Kidney epithelial cell (primary cell): ENCODE measurements around the gene PANX1. TPM values are rescaled to one million over a fixed set of nuclear protein-coding genes. Genes with fewer than 3 reads are reported as not detected.

Source experiments
- DNase-seq: peaks from one replicate; pipeline ENCODE4 v3.0.0-alpha.2; 2010; ENCODE audit warnings: low read depth
- H3K27me3 ChIP-seq: 2 replicates; pipeline ENCODE4 v1.6.0; 2011; ENCODE audit warnings: low read length; ENCODE audit not compliant: control insufficient read depth, insufficient read depth
- H3K36me3 ChIP-seq: 2 replicates; pipeline ENCODE4 v1.5.1; 2011; ENCODE audit warnings: low read length; ENCODE audit not compliant: control insufficient read depth, insufficient read depth
- H3K4me3 ChIP-seq: 2 replicates; pipeline ENCODE4 v1.5.1; 2011; ENCODE audit warnings: low read depth, mild to moderate bottlenecking, control low read depth, low read length
- CTCF ChIP-seq: IDR thresholded peaks from 2 replicates; pipeline ENCODE4 v1.5.1; 2011; ENCODE audit warnings: mild to moderate bottlenecking, moderate library complexity, low read length, control low read depth, inconsistent platforms; ENCODE audit not compliant: insufficient read depth, poor library complexity, severe bottlenecking
- total RNA-seq: library from RNA; depleted of rRNA; stranded (reverse); fragments of >200 nt; gene quantifications from 2 replicates; pipeline ENCODE4 v1.2.3, GENCODE V29; 2015

Gene PANX1
- total RNA-seq, 1 donor from 2014 or later = 60.5 TPM

GRCh38 chr11:94184846-94185245 lies 56.2 kb downstream of the PANX1 start:
- TF ChIP-seq CTCF = no peak
- Histone ChIP-seq H3K27me3 (no peaks in the 10 kb centered on the region), H3K36me3 (no peaks in the 10 kb centered on the region), H3K4me3 (no peak overlapping the region)
- no peak for DNase-seq

- H3K4me3 ChIP-seq = no peak overlapping the region
- no peaks in the 10 kb centered on the region for H3K27me3 ChIP-seq
- no peak for DNase-seq
- TF ChIP-seq CTCF = no peak
- no peaks in the 10 kb centered on the region for H3K36me3 ChIP-seq
These were observed 56.9 kb downstream of the PANX1 start for GRCh38 chr11:94185416-94186084.

GRCh38 chr11:94186342-94187203 lies 57.9 kb downstream of the PANX1 start:
- H3K4me3 ChIP-seq = no peak overlapping the region
- no peak for TF ChIP-seq CTCF
- DNase-seq = no peak
- H3K36me3 ChIP-seq = no peaks in the 10 kb centered on the region
- no peaks in the 10 kb centered on the region for H3K27me3 ChIP-seq

GRCh38 chr11:94193288-94193687 lies 64.6 kb downstream of the PANX1 start:
- no peak for TF ChIP-seq CTCF
- Histone ChIP-seq H3K27me3 (no peaks in the 10 kb centered on the region), H3K4me3 (no peak overlapping the region), H3K36me3 (no peaks in the 10 kb centered on the region)
- DNase-seq = peak; percentile 18

GRCh38 chr11:94194712-94195111 lies 66.1 kb downstream of the PANX1 start:
- H3K36me3 ChIP-seq = no peaks in the 10 kb centered on the region
- H3K27me3 ChIP-seq = no peaks in the 10 kb centered on the region
- H3K4me3 ChIP-seq = no peak overlapping the region
- no peak for TF ChIP-seq CTCF
- DNase-seq = no peak
